Kidney (tissue), 14 donors: ENCODE data around the gene PXDN. TPM values are rescaled to one million over a fixed set of nuclear protein-coding genes. Genes with fewer than 3 reads are reported as not detected.

Experiments
- DNase-seq, 5 donors: peaks; one replicate each; pipeline ENCODE4 v3.0.0-alpha.2; 2013 to 2020
- FAIRE-seq: peaks from 2 replicates; lab custom pipeline; 2012; peaks lifted over from hg19 to GRCh38; lab: Jason Lieb, UNC
- H3K27ac ChIP-seq, 2 donors: one replicate each; pipeline ENCODE4 v1.7.0; 2013; ENCODE audit warnings: low read depth in 2 of 2, low read length in 2 of 2, inconsistent platforms in 1 of 2
- H3K27me3 ChIP-seq: one replicate; pipeline ENCODE4 v1.7.1; 2013; ENCODE audit warnings: low read length, inconsistent platforms; ENCODE audit not compliant: control insufficient read depth, insufficient read depth
- H3K36me3 ChIP-seq, 3 donors: one replicate each; pipeline versions ENCODE4 v1.7.0 to v1.7.1; 2013; ENCODE audit warnings: low read length in 3 of 3, control low read depth in 1 of 3, inconsistent platforms in 1 of 3; ENCODE audit not compliant: insufficient read depth in 3 of 3, control insufficient read depth in 2 of 3
- H3K4me1 ChIP-seq, 3 donors: one replicate each; pipeline versions ENCODE4 v1.7.0 to v1.7.1; 2013; ENCODE audit warnings: low read length in 3 of 3, inconsistent platforms in 1 of 3, low read depth in 1 of 3; ENCODE audit not compliant: control insufficient read depth in 2 of 3, insufficient read depth in 2 of 3
- H3K4me3 ChIP-seq, 3 donors: one replicate each; pipeline versions ENCODE4 v1.7.0 to v1.8.1; 2013; ENCODE audit warnings: low read length in 3 of 3, control low read depth in 1 of 3, inconsistent platforms in 1 of 3
- H3K9ac ChIP-seq, 3 donors: one replicate each; pipeline versions ENCODE4 v1.7.0 to v1.7.1; 2013; ENCODE audit warnings: low read length in 3 of 3, control low read depth in 1 of 3, inconsistent platforms in 1 of 3
- H3K9me3 ChIP-seq, 3 donors: one replicate each; pipeline versions ENCODE4 v1.7.0 to v1.7.1; 2013; ENCODE audit warnings: low read length in 3 of 3, control low read depth in 1 of 3, inconsistent platforms in 1 of 3; ENCODE audit not compliant: control insufficient read depth in 2 of 3, insufficient read depth in 1 of 3
- intact Hi-C: fragments of 100-400 bp; cut with DNase I; formaldehyde crosslinking; loops from one replicate; pipeline ENCODE4 v1.11.1; 2022
- polyA plus RNA-seq: library from polyadenylated mRNA; stranded (reverse); fragments of 350-450 nt; fragmentation: Illumina TruSeq; extraction: RNeasy Lipid Tissue Mini Kit (QIAGEN cat#74804); gene quantifications from one replicate; pipeline ENCODE4 v1.2.3, GENCODE V29; 2014; ENCODE audit warnings: low read depth, low replicate concordance; ENCODE audit not compliant: insufficient read depth
- total RNA-seq: library from RNA; stranded (reverse); fragmentation: NEBNext Ultra II Directional; extraction: Animal tissue kit (Norgen Biotek cat#: 25700); gene quantifications from one replicate; pipeline ENCODE4 v1.2.1, GENCODE V29; 2021
- TF ChIP-seq, protein P1 (sequence below): IDR thresholded peaks from 3 replicates; pipeline ENCODE4 v1.5.1; 2012; ENCODE audit warnings: mild to moderate bottlenecking, moderate library complexity, borderline replicate concordance; ENCODE audit not compliant: insufficient read depth; ENCODE audit errors: extremely low read depth
- donor health status: control.
- donor health status: control.
- donor health status: control.
- donor health status: control.
- donor health status: control.
- donor health status: DM: yes; HTN: yes; CAD: no.
- donor health status: Normal renal cell carcinoma (clear cell type).

The PXDN gene
- total and polyA plus RNA-seq, 2 donors from 2014 or later, result 4.7 to 42.3 TPM

DNA sequence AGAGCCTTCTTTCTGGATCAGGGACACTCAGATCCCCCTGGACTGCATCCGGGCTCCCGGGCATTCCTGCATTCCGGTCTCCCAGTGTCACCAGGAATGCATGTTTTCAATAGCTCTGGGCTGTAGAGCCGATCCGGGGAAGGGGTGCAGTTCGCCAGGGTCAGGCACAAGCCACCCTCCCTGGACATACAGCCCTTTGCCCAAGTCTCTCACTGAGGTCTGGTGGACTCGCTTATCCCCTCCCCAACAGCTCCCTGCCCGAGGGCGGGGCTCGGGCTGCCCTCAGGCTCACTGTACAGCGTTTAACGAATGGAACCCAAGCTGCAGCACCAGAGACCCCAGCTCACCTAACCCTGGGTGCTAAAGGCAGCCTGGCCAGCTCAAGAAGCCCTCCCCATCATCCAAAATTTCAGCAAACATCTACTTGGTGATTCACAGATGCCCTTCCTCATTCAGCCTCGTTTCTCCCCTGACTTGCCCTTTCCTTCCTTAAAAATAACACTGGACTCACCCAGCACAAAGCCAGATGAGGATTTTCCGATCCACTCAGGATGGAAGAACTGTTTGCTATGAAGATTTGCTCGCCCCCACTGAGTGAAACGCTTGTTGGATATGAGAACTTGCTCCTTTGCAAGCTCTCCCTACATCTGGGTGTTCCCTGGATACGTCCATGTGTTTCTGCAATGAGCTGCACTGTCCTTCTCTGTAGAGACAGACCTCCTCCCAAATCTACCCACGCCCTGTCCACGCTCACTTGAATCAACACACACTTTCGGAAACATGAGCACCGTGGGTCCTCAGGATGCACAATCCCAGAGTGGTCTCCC is 58.1 kb downstream of the PXDN start:
- Histone ChIP-seq H3K4me1 (no peaks in the 10 kb centered on the region), H3K9me3 (no peaks in the 10 kb centered on the region), H3K27ac (no peak overlapping the region), H3K9ac (no peak overlapping the region), H3K27me3 (no peaks in the 10 kb centered on the region), H3K36me3 (peaks cover 0 to 5% (median 0%) of the 10 kb centered on the region in 3 donors), H3K4me3 (no peak overlapping the region)
- TF ChIP-seq, protein P1, sequence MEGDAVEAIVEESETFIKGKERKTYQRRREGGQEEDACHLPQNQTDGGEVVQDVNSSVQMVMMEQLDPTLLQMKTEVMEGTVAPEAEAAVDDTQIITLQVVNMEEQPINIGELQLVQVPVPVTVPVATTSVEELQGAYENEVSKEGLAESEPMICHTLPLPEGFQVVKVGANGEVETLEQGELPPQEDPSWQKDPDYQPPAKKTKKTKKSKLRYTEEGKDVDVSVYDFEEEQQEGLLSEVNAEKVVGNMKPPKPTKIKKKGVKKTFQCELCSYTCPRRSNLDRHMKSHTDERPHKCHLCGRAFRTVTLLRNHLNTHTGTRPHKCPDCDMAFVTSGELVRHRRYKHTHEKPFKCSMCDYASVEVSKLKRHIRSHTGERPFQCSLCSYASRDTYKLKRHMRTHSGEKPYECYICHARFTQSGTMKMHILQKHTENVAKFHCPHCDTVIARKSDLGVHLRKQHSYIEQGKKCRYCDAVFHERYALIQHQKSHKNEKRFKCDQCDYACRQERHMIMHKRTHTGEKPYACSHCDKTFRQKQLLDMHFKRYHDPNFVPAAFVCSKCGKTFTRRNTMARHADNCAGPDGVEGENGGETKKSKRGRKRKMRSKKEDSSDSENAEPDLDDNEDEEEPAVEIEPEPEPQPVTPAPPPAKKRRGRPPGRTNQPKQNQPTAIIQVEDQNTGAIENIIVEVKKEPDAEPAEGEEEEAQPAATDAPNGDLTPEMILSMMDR, result no peak
- intact Hi-C loops, result no loop called here
- no peak for FAIRE-seq
- DNase-seq, result no peak

DNA sequence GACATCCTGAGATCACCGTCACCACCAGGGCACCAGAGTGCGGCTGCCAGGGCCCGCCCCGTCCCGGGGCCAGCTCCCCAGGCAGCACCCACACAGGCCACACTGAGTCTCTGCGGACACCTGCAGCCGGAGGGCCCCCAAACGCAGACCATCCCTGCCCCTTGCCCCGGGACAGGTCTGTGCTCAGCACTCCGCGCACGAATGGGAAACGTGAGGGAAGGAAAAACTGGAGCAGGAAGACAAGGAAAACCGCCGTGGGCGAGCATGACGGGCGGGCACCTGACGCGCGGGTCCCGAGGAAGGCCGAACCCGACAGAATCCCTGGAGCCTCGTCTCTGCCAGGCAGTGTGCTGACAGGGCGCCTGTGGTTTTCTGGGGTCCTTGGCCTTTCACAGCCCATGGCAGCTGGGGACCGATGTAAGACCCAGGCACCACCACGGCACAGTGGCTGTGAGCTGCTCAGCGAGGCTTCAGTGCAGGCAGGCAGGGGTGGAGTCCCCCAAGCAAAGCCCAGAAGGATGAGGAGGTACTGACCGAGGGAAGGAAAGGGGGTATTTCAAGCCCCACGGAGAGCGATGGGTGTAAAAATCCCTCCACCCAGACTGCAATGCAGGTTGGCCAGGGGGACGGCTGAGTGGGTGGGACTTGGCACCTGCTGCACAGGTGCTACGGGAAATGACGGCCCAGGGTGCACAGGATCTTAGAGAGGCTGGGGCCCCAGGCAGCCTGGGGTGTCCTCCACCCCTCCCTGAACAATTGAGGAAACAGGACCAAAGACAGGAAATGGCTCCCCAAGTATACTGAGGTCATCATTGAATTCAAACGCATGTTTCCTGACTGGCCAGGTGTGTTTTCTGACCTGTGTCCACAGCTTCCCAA is 59.0 kb downstream of the PXDN start:
- Histone ChIP-seq H3K27ac (no peak overlapping the region), H3K36me3 (peaks cover 0 to 5% (median 0%) of the 10 kb centered on the region in 3 donors), H3K27me3 (no peaks in the 10 kb centered on the region), H3K4me1 (no peaks in the 10 kb centered on the region), H3K9me3 (no peaks in the 10 kb centered on the region), H3K4me3 (no peak overlapping the region), H3K9ac (no peak overlapping the region)
- intact Hi-C loops, result no loop called here
- no peak for DNase-seq
- TF ChIP-seq, protein P1, result no peak
- no peak for FAIRE-seq

DNA sequence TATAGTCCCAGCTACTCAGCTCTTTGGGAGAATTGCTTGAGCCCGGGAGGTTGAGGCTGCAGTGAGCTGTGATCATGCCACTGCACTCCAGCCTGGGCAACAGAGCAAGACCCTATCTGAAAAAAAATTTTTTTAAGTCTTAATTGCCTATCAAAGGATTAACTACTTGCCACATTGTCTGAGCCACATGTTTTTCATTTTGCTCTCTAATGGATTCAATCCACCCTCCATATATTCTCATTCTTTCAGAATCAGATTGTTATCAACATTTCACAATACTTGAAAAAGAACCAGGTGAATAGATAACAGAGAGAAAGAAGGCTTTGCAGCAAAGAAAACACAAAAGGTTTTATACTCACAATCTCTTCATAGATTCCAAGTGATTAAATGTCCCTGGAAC is 61.0 kb downstream of the PXDN start:
- TF ChIP-seq, protein P1, result no peak

More for the DNA sequence above, 61.0 kb downstream of the PXDN start:
- Histone ChIP-seq H3K27ac (no peak overlapping the region), H3K4me3 (no peak overlapping the region), H3K9me3 (peaks cover 0 to 2% (median 0%) of the 10 kb centered on the region in 3 donors), H3K4me1 (no peaks in the 10 kb centered on the region), H3K9ac (no peak overlapping the region), H3K27me3 (no peaks in the 10 kb centered on the region), H3K36me3 (peaks cover 5 to 15% (median 6%) of the 10 kb centered on the region in 3 donors)
- DNase-seq (no peak), FAIRE-seq (no peak)
- intact Hi-C loops, result no loop called here
